ENCODE data around the gene P3H1. TPM values are rescaled to one million over a fixed set of nuclear protein-coding genes. Genes with fewer than 3 reads are reported as not detected.

The P3H1 gene
- total and polyA plus RNA-seq, 2 of the 13 experiments (the other 11 are each of a cell fraction or from before 2014, with no cell fraction given) = 64.6 to 120 TPM

DNA sequence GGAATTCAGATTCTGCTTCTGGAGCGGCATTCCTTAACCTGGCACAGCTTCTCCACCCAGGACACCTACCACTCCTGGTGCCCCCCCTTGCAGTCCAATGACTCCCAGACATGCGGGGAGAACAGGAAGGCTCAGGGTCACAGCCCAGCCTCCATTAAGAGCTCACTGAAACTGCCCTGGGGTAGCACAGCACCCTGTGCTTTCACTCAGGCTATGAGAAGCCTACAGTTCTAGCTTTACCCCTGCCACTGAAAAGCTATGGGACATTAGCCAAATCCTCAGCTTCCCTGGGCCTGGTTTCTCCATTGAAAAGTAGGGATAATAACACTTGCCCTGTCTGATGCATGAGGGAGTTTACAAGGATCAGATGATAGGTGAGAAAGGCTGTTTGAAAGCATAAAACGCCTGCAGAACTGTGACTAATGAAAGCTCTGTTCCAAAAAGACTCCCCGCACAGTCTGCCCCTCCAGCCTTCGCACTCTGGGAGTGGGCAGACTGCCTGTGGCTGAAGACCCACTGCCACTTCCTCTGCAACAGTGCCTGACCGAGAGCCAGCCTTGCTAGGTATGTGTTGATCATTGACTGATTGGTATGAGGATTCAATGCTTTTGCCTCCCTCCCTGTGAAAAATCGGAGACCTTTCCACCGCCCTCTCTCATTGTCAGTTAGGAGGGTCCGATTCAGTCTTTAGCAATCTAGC lies 24.1 kb downstream of the P3H1 start:
- Histone ChIP-seq H3K4me1 (ENCODE audit: insufficient read depth, low read length) (peaks cover 56% of the 10 kb centered on the region), H4K20me1 (ENCODE audit: insufficient read depth, low read length) (no peaks in the 10 kb centered on the region), H3K9ac (ENCODE audit: insufficient read depth, low read depth, low read length) (no peak overlapping the region), H3K79me2 (ENCODE audit: insufficient read depth, low read length) (no peaks in the 10 kb centered on the region), H3K4me3 (replicated peaks in 1 of 3; ENCODE audit: insufficient read depth in 1 of 3, low read depth in 2 of 3, low read length in 3 of 3) (no peak overlapping the region), H2AFZ (ENCODE audit: low read length) (no peak overlapping the region), H3K9me3 (ENCODE audit: low read length) (no peaks in the 10 kb centered on the region), H3K27me3 (ENCODE audit: control insufficient read depth in 1 of 2, insufficient read depth in 2 of 2, low read length in 2 of 2) (no peaks in the 10 kb centered on the region), H3K36me3 (replicated peaks in 1 of 2; ENCODE audit: control insufficient read depth in 1 of 2, insufficient read depth in 2 of 2, low read length in 2 of 2) (peaks cover 5 to 18% of the 10 kb centered on the region in 2 experiments; a peak in 3 of 5 replicates), H3K27ac (ENCODE audit: extremely low read length, insufficient read depth, low read length) (no peak overlapping the region), H3K4me2 (ENCODE audit: low read depth, low read length) (peak overlapping the region; percentile 49; the same call in 1 of the 2 replicates)
- no peak for FAIRE-seq
- 71% methylated on average over 8 of the region's 9 CpGs for WGBS (ENCODE audit: low lambda C conversion rate)
- POLR2A ChIA-PET = interaction anchor here (0.9 to 1.3 kb wide), 2 partner anchors 24 to 61 kb away, joined by 3 to 4 read pairs; partner anchors contain the start of genes C1orf50, P3H1 and YBX1
- in situ Hi-C loops (cut with HindIII; ENCODE audit: extremely low pct_ligation_motif_present, low pct_unique_long_range_greater_than_20kb) (loop anchor here (10.0 to 25.0 kb wide), 2 partner anchors 405 to 598 kb away; partner anchors contain the start of gene FOXJ3), intact Hi-C loops (cut with micrococcal nuclease; ENCODE audit: unreplicated experiment) (loop anchor here (5.0 to 10.0 kb wide), 2 partner anchors 165 to 408 kb away; partner anchors contain the start of gene FOXJ3)
- no peak for TF ChIP-seq ZNF567 (CRISPR knock-in tag; IDR thresholded peaks at IDR 0.05; ENCODE audit: borderline replicate concordance)
- no peak for TF ChIP-seq HOXD1 (CRISPR knock-in tag; IDR thresholded peaks at IDR 0.05)
- no peak for TF ChIP-seq ZNF839 (CRISPR knock-in tag; IDR thresholded peaks at IDR 0.05; ENCODE audit: borderline replicate concordance)
- TF ChIP-seq, protein P1, sequence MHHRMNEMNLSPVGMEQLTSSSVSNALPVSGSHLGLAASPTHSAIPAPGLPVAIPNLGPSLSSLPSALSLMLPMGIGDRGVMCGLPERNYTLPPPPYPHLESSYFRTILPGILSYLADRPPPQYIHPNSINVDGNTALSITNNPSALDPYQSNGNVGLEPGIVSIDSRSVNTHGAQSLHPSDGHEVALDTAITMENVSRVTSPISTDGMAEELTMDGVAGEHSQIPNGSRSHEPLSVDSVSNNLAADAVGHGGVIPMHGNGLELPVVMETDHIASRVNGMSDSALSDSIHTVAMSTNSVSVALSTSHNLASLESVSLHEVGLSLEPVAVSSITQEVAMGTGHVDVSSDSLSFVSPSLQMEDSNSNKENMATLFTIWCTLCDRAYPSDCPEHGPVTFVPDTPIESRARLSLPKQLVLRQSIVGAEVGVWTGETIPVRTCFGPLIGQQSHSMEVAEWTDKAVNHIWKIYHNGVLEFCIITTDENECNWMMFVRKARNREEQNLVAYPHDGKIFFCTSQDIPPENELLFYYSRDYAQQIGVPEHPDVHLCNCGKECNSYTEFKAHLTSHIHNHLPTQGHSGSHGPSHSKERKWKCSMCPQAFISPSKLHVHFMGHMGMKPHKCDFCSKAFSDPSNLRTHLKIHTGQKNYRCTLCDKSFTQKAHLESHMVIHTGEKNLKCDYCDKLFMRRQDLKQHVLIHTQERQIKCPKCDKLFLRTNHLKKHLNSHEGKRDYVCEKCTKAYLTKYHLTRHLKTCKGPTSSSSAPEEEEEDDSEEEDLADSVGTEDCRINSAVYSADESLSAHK (CRISPR knock-in tag; IDR thresholded peaks at IDR 0.05; ENCODE audit: borderline replicate concordance) = no peak
- TF ChIP-seq ELF1 (CRISPR knock-in tag; IDR thresholded peaks at IDR 0.05) = no peak
- no peak for TF ChIP-seq ZNF552 (CRISPR knock-in tag; IDR thresholded peaks at IDR 0.05; ENCODE audit: borderline replicate concordance)
- TF ChIP-seq, protein P2, sequence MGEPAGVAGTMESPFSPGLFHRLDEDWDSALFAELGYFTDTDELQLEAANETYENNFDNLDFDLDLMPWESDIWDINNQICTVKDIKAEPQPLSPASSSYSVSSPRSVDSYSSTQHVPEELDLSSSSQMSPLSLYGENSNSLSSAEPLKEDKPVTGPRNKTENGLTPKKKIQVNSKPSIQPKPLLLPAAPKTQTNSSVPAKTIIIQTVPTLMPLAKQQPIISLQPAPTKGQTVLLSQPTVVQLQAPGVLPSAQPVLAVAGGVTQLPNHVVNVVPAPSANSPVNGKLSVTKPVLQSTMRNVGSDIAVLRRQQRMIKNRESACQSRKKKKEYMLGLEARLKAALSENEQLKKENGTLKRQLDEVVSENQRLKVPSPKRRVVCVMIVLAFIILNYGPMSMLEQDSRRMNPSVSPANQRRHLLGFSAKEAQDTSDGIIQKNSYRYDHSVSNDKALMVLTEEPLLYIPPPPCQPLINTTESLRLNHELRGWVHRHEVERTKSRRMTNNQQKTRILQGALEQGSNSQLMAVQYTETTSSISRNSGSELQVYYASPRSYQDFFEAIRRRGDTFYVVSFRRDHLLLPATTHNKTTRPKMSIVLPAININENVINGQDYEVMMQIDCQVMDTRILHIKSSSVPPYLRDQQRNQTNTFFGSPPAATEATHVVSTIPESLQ (CRISPR knock-in tag; conservative IDR thresholded peaks at IDR 0.05) = no peak
- no peak for TF ChIP-seq SAP130 (CRISPR knock-in tag; IDR thresholded peaks at IDR 0.05; ENCODE audit: low read depth)
- TF ChIP-seq, protein P3, sequence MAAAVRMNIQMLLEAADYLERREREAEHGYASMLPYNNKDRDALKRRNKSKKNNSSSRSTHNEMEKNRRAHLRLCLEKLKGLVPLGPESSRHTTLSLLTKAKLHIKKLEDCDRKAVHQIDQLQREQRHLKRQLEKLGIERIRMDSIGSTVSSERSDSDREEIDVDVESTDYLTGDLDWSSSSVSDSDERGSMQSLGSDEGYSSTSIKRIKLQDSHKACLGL (CRISPR knock-in tag; IDR thresholded peaks at IDR 0.05) = no peak
- TF ChIP-seq, protein P4, sequence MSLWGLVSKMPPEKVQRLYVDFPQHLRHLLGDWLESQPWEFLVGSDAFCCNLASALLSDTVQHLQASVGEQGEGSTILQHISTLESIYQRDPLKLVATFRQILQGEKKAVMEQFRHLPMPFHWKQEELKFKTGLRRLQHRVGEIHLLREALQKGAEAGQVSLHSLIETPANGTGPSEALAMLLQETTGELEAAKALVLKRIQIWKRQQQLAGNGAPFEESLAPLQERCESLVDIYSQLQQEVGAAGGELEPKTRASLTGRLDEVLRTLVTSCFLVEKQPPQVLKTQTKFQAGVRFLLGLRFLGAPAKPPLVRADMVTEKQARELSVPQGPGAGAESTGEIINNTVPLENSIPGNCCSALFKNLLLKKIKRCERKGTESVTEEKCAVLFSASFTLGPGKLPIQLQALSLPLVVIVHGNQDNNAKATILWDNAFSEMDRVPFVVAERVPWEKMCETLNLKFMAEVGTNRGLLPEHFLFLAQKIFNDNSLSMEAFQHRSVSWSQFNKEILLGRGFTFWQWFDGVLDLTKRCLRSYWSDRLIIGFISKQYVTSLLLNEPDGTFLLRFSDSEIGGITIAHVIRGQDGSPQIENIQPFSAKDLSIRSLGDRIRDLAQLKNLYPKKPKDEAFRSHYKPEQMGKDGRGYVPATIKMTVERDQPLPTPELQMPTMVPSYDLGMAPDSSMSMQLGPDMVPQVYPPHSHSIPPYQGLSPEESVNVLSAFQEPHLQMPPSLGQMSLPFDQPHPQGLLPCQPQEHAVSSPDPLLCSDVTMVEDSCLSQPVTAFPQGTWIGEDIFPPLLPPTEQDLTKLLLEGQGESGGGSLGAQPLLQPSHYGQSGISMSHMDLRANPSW (CRISPR knock-in tag; IDR thresholded peaks at IDR 0.05; ENCODE audit: borderline replicate concordance) = no peak
- no peak for TF ChIP-seq ZBTB7B (CRISPR knock-in tag; IDR thresholded peaks at IDR 0.05)
- TF ChIP-seq DMAP1 (CRISPR knock-in tag; IDR thresholded peaks at IDR 0.05) = no peak
- TF ChIP-seq HMG20A (CRISPR knock-in tag; IDR thresholded peaks at IDR 0.05; ENCODE audit: borderline replicate concordance) = no peak
- ATAC-seq = no peak
- no TSS peak for BruUV-seq (replicated peaks)
- CTCF ChIA-PET (ENCODE audit: low intra/inter-chr PET ratio, low total read pairs) = no interaction called here
- DNase-seq (ENCODE audit: low spot score) = no peak

Data from HepG2 (cell line).